GM12865 (cell line): ENCODE results near the gene TECPR2.
"Not testable (repeated sequence)": the region's sequence is repeated elsewhere in the genome, so short reads cannot be mapped to it uniquely, and the experiment has no call there.

Source experiments
- DNase-seq: peaks from one replicate; pipeline ENCODE4 v3.0.0; 2010; ENCODE audit warnings: low read depth
- H3K4me3 ChIP-seq: 2 replicates; pipeline ENCODE4 v1.5.1; 2011; ENCODE audit warnings: mild to moderate bottlenecking, low read depth, low read length, control low read depth
- CTCF ChIP-seq: IDR thresholded peaks from 2 replicates; pipeline ENCODE4 v1.5.1; 2011; ENCODE audit warnings: low read length, control low read depth, low read depth, inconsistent platforms; ENCODE audit not compliant: insufficient read depth; ENCODE audit errors: missing control alignments

TECPR2 gene

GRCh38 chr14:102348376-102348775 is 14.4 kb upstream of the TECPR2 start:
- H3K4me3 ChIP-seq = no peak overlapping the region
- no peak for TF ChIP-seq CTCF
- DNase-seq = no peak

GRCh38 chr14:102351023-102351422 is 11.7 kb upstream of the TECPR2 start:
- DNase-seq = no peak
- no peak overlapping the region for H3K4me3 ChIP-seq
- TF ChIP-seq CTCF = no peak

- not testable (repeated sequence) for DNase-seq, H3K4me3 ChIP-seq
Observed at GRCh38 chr14:102351593-102351992, 11.1 kb upstream of the TECPR2 start.

- no peak for DNase-seq
- H3K4me3 ChIP-seq = no peak overlapping the region
- no peak for TF ChIP-seq CTCF
Observed at GRCh38 chr14:102352213-102352612, 10.5 kb upstream of the TECPR2 start.

GRCh38 chr14:102353126-102353619 is 9.6 kb upstream of the TECPR2 start:
- TF ChIP-seq CTCF = no peak
- H3K4me3 ChIP-seq = no peak overlapping the region
- DNase-seq = no peak

- no peak for DNase-seq
- H3K4me3 ChIP-seq = no peak overlapping the region
- TF ChIP-seq CTCF = no peak
Observed at GRCh38 chr14:102356280-102356679, 6.5 kb upstream of the TECPR2 start.

GRCh38 chr14:102359341-102359740 is 3.4 kb upstream of the TECPR2 start:
- no peak overlapping the region for H3K4me3 ChIP-seq
- DNase-seq = no peak
- TF ChIP-seq CTCF = no peak
